ENCODE data around the gene ZKSCAN5.

DNA sequence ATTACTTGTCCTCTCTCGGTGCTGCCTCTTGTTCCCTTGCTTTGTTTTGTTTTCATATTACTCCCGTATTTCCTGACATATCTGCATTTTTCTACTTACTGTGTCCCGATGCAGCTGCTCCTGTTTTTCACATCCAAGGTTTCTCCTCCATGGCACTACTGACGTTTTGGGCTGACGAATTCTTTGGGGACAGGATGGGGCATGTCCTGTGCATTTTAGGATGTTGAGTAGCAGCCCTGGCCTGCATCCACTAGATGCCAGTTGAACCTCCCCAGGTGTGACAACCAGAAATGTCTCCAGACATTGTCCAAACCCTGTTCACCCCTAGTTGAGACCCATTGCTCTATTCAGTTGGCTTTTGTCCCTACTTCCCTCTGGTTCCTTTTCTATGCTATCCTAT, 19.4 kb upstream of the ZKSCAN5 start:
- TF ChIP-seq, protein P1, sequence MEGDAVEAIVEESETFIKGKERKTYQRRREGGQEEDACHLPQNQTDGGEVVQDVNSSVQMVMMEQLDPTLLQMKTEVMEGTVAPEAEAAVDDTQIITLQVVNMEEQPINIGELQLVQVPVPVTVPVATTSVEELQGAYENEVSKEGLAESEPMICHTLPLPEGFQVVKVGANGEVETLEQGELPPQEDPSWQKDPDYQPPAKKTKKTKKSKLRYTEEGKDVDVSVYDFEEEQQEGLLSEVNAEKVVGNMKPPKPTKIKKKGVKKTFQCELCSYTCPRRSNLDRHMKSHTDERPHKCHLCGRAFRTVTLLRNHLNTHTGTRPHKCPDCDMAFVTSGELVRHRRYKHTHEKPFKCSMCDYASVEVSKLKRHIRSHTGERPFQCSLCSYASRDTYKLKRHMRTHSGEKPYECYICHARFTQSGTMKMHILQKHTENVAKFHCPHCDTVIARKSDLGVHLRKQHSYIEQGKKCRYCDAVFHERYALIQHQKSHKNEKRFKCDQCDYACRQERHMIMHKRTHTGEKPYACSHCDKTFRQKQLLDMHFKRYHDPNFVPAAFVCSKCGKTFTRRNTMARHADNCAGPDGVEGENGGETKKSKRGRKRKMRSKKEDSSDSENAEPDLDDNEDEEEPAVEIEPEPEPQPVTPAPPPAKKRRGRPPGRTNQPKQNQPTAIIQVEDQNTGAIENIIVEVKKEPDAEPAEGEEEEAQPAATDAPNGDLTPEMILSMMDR (IDR thresholded peaks at IDR 0.05) = no peak
- TF ChIP-seq POLR2A (IDR thresholded peaks at IDR 0.05; ENCODE audit: low read depth) (no peak), EP300 (IDR thresholded peaks at IDR 0.05) (no peak)

All from esophagus muscularis mucosa (tissue), 4 donors.